B cell (primary cell): ENCODE results near the gene CFAP157. TPM values are rescaled to one million over a fixed set of nuclear protein-coding genes. Genes with fewer than 3 reads are reported as not detected.

ENCODE experiments used
- ATAC-seq: fragments of 200-7000 bp; cut with Tn5 transposase; one replicate; pipeline ENCODE4 v1.10.0; 2021; ENCODE audit warnings: low read depth, mild to moderate bottlenecking, moderate number of reproducible peaks, moderate library complexity
- CTCF ChIA-PET: fragments of 350-600 bp; sonication (Branson Sonifier 250); formaldehyde crosslinking; loops from one replicate; lab custom pipeline; 2021; ENCODE audit warnings: antibody characterized with exemption, inconsistent platforms; lab: Charles Lee
- POLR2A ChIA-PET: fragments of 350-600 bp; sonication (Branson Sonifier 250); formaldehyde crosslinking; loops from one replicate; lab custom pipeline; 2021; ENCODE audit warnings: antibody characterized with exemption; lab: Charles Lee
- DNase-seq: peaks from one replicate; pipeline ENCODE4 v3.0.0; 2013
- H2AFZ ChIP-seq: 2 replicates; pipeline ENCODE4 v1.6.1; 2012; ENCODE audit warnings: mild to moderate bottlenecking, low read depth, low read length; ENCODE audit not compliant: insufficient read depth, poor library complexity, severe bottlenecking
- H3K27ac ChIP-seq, 2 donors: 1 replicate in 1 of 2; 2 replicates in 1 of 2; pipeline ENCODE4 v1.5.1; 2012 to 2013; ENCODE audit warnings: low read length in 2 of 2, mild to moderate bottlenecking in 2 of 2, moderate library complexity in 1 of 2
- H3K27me3 ChIP-seq, 4 experiments: fragments of 200-600 bp in 1 of 4; sonication (generic) in 1 of 4; replicated peaks in 1 of 4; 1 replicate in 2 of 4; 2 replicates in 2 of 4; pipeline versions ENCODE4 v1.6.1 to v1.7.0; 2013 to 2016; ENCODE audit warnings: low read length in 3 of 4, mild to moderate bottlenecking in 2 of 4, mixed read lengths in 1 of 4, moderate library complexity in 1 of 4; ENCODE audit not compliant: insufficient read depth in 4 of 4, control insufficient read depth in 3 of 4; ENCODE audit errors: control extremely low read depth in 1 of 4
- H3K36me3 ChIP-seq, 2 experiments: replicated peaks in 1 of 2; 1 replicate in 1 of 2; 2 replicates in 1 of 2; pipeline versions ENCODE4 v1.6.1 to v1.7.1; 2013; ENCODE audit warnings: low read length in 1 of 2; ENCODE audit not compliant: insufficient read depth in 2 of 2, control insufficient read depth in 1 of 2; ENCODE audit errors: control extremely low read depth in 1 of 2, extremely low read depth in 1 of 2
- H3K4me1 ChIP-seq, 2 donors: fragments of 200-600 bp in 1 of 2; sonication (generic) in 1 of 2; 1 replicate in 1 of 2; 2 replicates in 1 of 2; pipeline versions ENCODE4 v1.5.1 to v1.6.1; 2013 to 2017; ENCODE audit warnings: low read length in 2 of 2; ENCODE audit not compliant: control insufficient read depth in 2 of 2, insufficient read depth in 2 of 2
- H3K4me2 ChIP-seq: replicated peaks from 2 replicates; pipeline ENCODE3; 2012; ENCODE audit warnings: mild to moderate bottlenecking, low read depth, low read length; ENCODE audit not compliant: poor library complexity, severe bottlenecking
- H3K4me3 ChIP-seq, 5 experiments: fragments of 200-600 bp in 1 of 5; sonication (generic) in 1 of 5; 1 replicate in 3 of 5; 2 replicates in 2 of 5; pipeline versions ENCODE4 v1.5.1 to v1.7.0; 2011 to 2016; ENCODE audit warnings: low read length in 4 of 5, mild to moderate bottlenecking in 4 of 5, low read depth in 2 of 5, control low read depth in 1 of 5, moderate library complexity in 1 of 5; ENCODE audit not compliant: insufficient read depth in 1 of 5; ENCODE audit errors: control extremely low read depth in 1 of 5, extremely low read depth in 1 of 5
- H3K79me2 ChIP-seq: fragments of 200-600 bp; sonication (generic); one replicate; pipeline ENCODE4 v1.6.0; 2016; ENCODE audit warnings: low read length; ENCODE audit not compliant: control insufficient read depth, insufficient read depth
- H3K9ac ChIP-seq: fragments of 200-600 bp; sonication (generic); 2 replicates; pipeline ENCODE4 v1.6.1; 2017; ENCODE audit warnings: mild to moderate bottlenecking, low read length, moderate library complexity
- H3K9me3 ChIP-seq, 3 donors: one replicate each; pipeline versions ENCODE4 v1.6.1 to v1.7.1; 2013; ENCODE audit warnings: low read length in 2 of 3; ENCODE audit not compliant: control insufficient read depth in 2 of 3, insufficient read depth in 1 of 3; ENCODE audit errors: control extremely low read depth in 1 of 3
- H4K20me1 ChIP-seq: 2 replicates; pipeline ENCODE4 v1.6.0; 2012; ENCODE audit warnings: mild to moderate bottlenecking, low read length; ENCODE audit not compliant: insufficient read depth, control insufficient read depth, poor library complexity, severe bottlenecking
- H3K27ac Mint-ChIP-seq: one replicate; pipeline ENCODE4 v1.8.0; 2021; ENCODE audit warnings: mixed read lengths
- H3K27me3 Mint-ChIP-seq: one replicate; pipeline ENCODE4 v1.8.0; 2021; ENCODE audit warnings: mixed read lengths
- H3K4me1 Mint-ChIP-seq: one replicate; pipeline ENCODE4 v1.8.0; 2021; ENCODE audit warnings: mixed read lengths
- H3K4me3 Mint-ChIP-seq: one replicate; pipeline ENCODE4 v1.8.0; 2021; ENCODE audit warnings: mixed read lengths
- H3K9me3 Mint-ChIP-seq: one replicate; pipeline ENCODE4 v1.8.0; 2022; ENCODE audit warnings: mixed read lengths; ENCODE audit not compliant: insufficient read depth
- CTCF ChIP-seq: fragments of 200-600 bp; IDR thresholded peaks from one replicate; pipeline ENCODE4 v1.8.0; 2022; ENCODE audit warnings: antibody characterized with exemption, mild to moderate bottlenecking
- EZH2 ChIP-seq: IDR thresholded peaks from 2 replicates; pipeline ENCODE4 v1.6.1; 2012; ENCODE audit warnings: borderline replicate concordance, low read depth, mild to moderate bottlenecking, moderate library complexity, low read length; ENCODE audit not compliant: insufficient read depth, poor library complexity, severe bottlenecking
- WGBS: methylation state at CpG from one replicate; pipeline ENCODE4 v1.1.5; 2013; ENCODE audit warnings: missing lambda C conversion rate; ENCODE audit not compliant: insufficient coverage; 5-methylcytosine and 5-hydroxymethylcytosine counted together
- intact Hi-C: fragments of 100-400 bp; cut with micrococcal nuclease; formaldehyde crosslinking; loops from one replicate; pipeline ENCODE4 v1.10.0; 2022
- polyA plus RNA-seq: library from polyadenylated mRNA; depleted of rRNA; stranded (reverse); fragments of >200 nt; gene quantifications from 2 replicates; pipeline ENCODE4 v1.2.3, GENCODE V29; 2012
- total RNA-seq, 2 donors: library from RNA; stranded (reverse); fragments of 120-200 nt in 1 of 2; gene quantifications; 1 replicate in 1 of 2; 2 replicates in 1 of 2; pipeline versions ENCODE4 v1.2.3 to v1.2.4, GENCODE V29; 2013 to 2022

Gene CFAP157
- total and polyA plus RNA-seq, 2 donors (not counting 1 experiment from before 2014, with no cell fraction given) = 0.03 TPM; not detected in 1

GRCh38 chr9:127664324-127664677 lies 42.5 kb upstream of the CFAP157 start:
- Histone ChIP-seq H2AFZ (no peak overlapping the region), H3K4me2 (no peak overlapping the region), H3K36me3 (no peaks in the 10 kb centered on the region), H3K27ac (no peak overlapping the region), H3K4me1 (no peaks in the 10 kb centered on the region), H3K4me3 (no peak overlapping the region), H3K79me2 (no peaks in the 10 kb centered on the region), H3K27me3 (peaks cover 0 to 15% (median 3%) of the 10 kb centered on the region in 4 experiments), H3K9ac (no peak overlapping the region), H3K9me3 (no peaks in the 10 kb centered on the region), H4K20me1 (no peaks in the 10 kb centered on the region)
- TF ChIP-seq CTCF = no peak
- no peak for TF ChIP-seq EZH2
- intact Hi-C loops = no loop called here
- ATAC-seq (no peak), DNase-seq (no peak)
- Mint-ChIP-seq H3K9me3 (no peaks in the 10 kb centered on the region), H3K27ac (no peak overlapping the region), H3K27me3 (peaks cover 34% of the 10 kb centered on the region), H3K4me1 (no peaks in the 10 kb centered on the region), H3K4me3 (no peak overlapping the region)
- ChIA-PET CTCF (no interaction called here), POLR2A (no interaction called here)
- WGBS = 90% methylated on average over 7 of the region's 7 CpGs

- no peak overlapping the region for H3K27ac ChIP-seq
- H3K4me3 ChIP-seq = no peak overlapping the region
- TF ChIP-seq EZH2 (no peak), CTCF (no peak)
- peaks cover 29% of the 10 kb centered on the region for H3K27me3 Mint-ChIP-seq
- CTCF ChIA-PET = no interaction called here
- no peak for ATAC-seq
- 84% methylated on average over 10 of the region's 10 CpGs for WGBS
- no peaks in the 10 kb centered on the region for H3K4me1 ChIP-seq
- H2AFZ ChIP-seq = no peak overlapping the region
- no peaks in the 10 kb centered on the region for H4K20me1 ChIP-seq
- no peaks in the 10 kb centered on the region for H3K79me2 ChIP-seq
- peaks cover 0 to 15% (median 3%) of the 10 kb centered on the region in 4 experiments for H3K27me3 ChIP-seq
- no peaks in the 10 kb centered on the region for H3K4me1 Mint-ChIP-seq
- H3K9me3 Mint-ChIP-seq = no peaks in the 10 kb centered on the region
- H3K9me3 ChIP-seq = no peaks in the 10 kb centered on the region
- no peaks in the 10 kb centered on the region for H3K36me3 ChIP-seq
- POLR2A ChIA-PET = no interaction called here
- H3K27ac Mint-ChIP-seq = no peak overlapping the region
- DNase-seq = no peak
- no peak overlapping the region for H3K9ac ChIP-seq
- H3K4me3 Mint-ChIP-seq = no peak overlapping the region
- H3K4me2 ChIP-seq = no peak overlapping the region
- intact Hi-C loops = no loop called here
These were observed 41.9 kb upstream of the CFAP157 start for GRCh38 chr9:127664678-127665507.
